WTC11 (cell line): Measurements from ENCODE around the gene TEP1.

ENCODE experiments used
- CTCF ChIP-seq: fragments of 200-600 bp; IDR thresholded peaks from 2 replicates; pipeline ENCODE4 v1.8.0; 2022; ENCODE audit warnings: antibody characterized with exemption
- E2F5 ChIP-seq: sonication (generic); formaldehyde crosslinking; IDR thresholded peaks from 2 replicates; pipeline ENCODE4 v1.8.1; 2022; ENCODE audit warnings: mild to moderate bottlenecking, moderate library complexity, missing genetic modification reagents
- JUN ChIP-seq: sonication (generic); formaldehyde crosslinking; IDR thresholded peaks from 2 replicates; pipeline ENCODE4 v1.8.0; 2023; ENCODE audit warnings: mild to moderate bottlenecking, missing genetic modification reagents
- SMAD4 ChIP-seq: sonication (generic); formaldehyde crosslinking; IDR thresholded peaks from 2 replicates; pipeline ENCODE4 v1.8.0; 2022; ENCODE audit warnings: mild to moderate bottlenecking, missing genetic modification reagents

- TF ChIP-seq SMAD4 (CRISPR knock-in tag) = no peak
- TF ChIP-seq JUN (CRISPR knock-in tag) = no peak
- no peak for TF ChIP-seq E2F5 (CRISPR knock-in tag)
- TF ChIP-seq CTCF = no peak
Observed at GRCh38 chr14:20417250-20418186, 4.2 kb upstream of the TEP1 start.
